Activated CD8-positive, alpha-beta memory T cell treated with anti-CD3 and anti-CD28 coated beads, Interleukin-2, amount 50 U/mL, for 24 hours (primary cell): ENCODE measurements around the gene DISC1.
"Not testable (repeated sequence)": the region's sequence is repeated elsewhere in the genome, so short reads cannot be mapped to it uniquely, and the experiment has no call there.

Experiments used
- DNase-seq: peaks from one replicate; pipeline ENCODE4 v3.0.0-alpha.2; 2020; ENCODE audit errors: extremely low read depth

DISC1 gene

GRCh38 chr1:231626535-231626950 lies at the start of gene DISC1:
DISC1 (plus strand) TSS chr1:231626790; CDS start chr1:231626868, 78 bp downstream.
- DNase-seq: no peak

GRCh38 chr1:231576804-231577718 lies 49.5 kb upstream of the DISC1 start:
- no peak for DNase-seq

GRCh38 chr1:231580874-231581273 lies 45.7 kb upstream of the DISC1 start:
- DNase-seq: no peak

GRCh38 chr1:231581859-231582258 lies 44.7 kb upstream of the DISC1 start:
- DNase-seq: no peak

GRCh38 chr1:231583376-231583775 lies 43.2 kb upstream of the DISC1 start:
- DNase-seq: no peak

- DNase-seq: no peak
Measured at GRCh38 chr1:231584117-231584516, 42.5 kb upstream of the DISC1 start.

GRCh38 chr1:231584921-231585320 lies 41.7 kb upstream of the DISC1 start:
- DNase-seq: no peak

- DNase-seq: no peak
Measured at GRCh38 chr1:231590453-231591198, 36.0 kb upstream of the DISC1 start.

GRCh38 chr1:231591466-231591865 lies 35.1 kb upstream of the DISC1 start:
- DNase-seq: no peak

GRCh38 chr1:231592809-231593208 lies 33.8 kb upstream of the DISC1 start:
- DNase-seq: no peak

GRCh38 chr1:231593264-231593663 lies 33.3 kb upstream of the DISC1 start:
- not testable (repeated sequence) for DNase-seq

- DNase-seq: no peak
Measured at GRCh38 chr1:231594123-231594522, 32.5 kb upstream of the DISC1 start.

- DNase-seq: no peak
Measured at GRCh38 chr1:231594749-231595148, 31.8 kb upstream of the DISC1 start.

GRCh38 chr1:231596337-231596791 lies 30.2 kb upstream of the DISC1 start:
- no peak for DNase-seq

GRCh38 chr1:231597971-231598370 lies 28.6 kb upstream of the DISC1 start:
- DNase-seq: no peak

GRCh38 chr1:231600458-231600976 lies 26.1 kb upstream of the DISC1 start:
- DNase-seq: no peak

- no peak for DNase-seq
Measured at GRCh38 chr1:231601824-231602672, 24.5 kb upstream of the DISC1 start.

- no peak for DNase-seq
Measured at GRCh38 chr1:231602673-231602984, 24.0 kb upstream of the DISC1 start.

GRCh38 chr1:231603598-231604275 lies 22.9 kb upstream of the DISC1 start:
- no peak for DNase-seq

GRCh38 chr1:231604276-231604621 lies 22.3 kb upstream of the DISC1 start:
- DNase-seq: no peak
